GM23248 (cell line): Measurements from ENCODE around the gene TBC1D14. TPM values are rescaled to one million over a fixed set of nuclear protein-coding genes. Genes with fewer than 3 reads are reported as not detected.

Experiments
- DNase-seq: peaks from one replicate; pipeline ENCODE4 v3.0.0-alpha.2; 2015
- H2AFZ ChIP-seq: fragments of 200-600 bp; sonication (generic); 2 replicates; pipeline ENCODE4 v1.6.1; 2016; ENCODE audit warnings: antibody characterized with exemption
- H3F3A ChIP-seq: fragments of 200-600 bp; sonication (generic); 2 replicates; pipeline ENCODE4 v1.6.1; 2016; ENCODE audit warnings: mild to moderate bottlenecking, antibody characterized with exemption, mixed run types; ENCODE audit not compliant: insufficient read depth
- H3K27ac ChIP-seq: fragments of 200-600 bp; sonication (generic); 2 replicates; pipeline ENCODE4 v1.5.1; 2016; ENCODE audit warnings: mild to moderate bottlenecking
- H3K27me3 ChIP-seq: fragments of 200-600 bp; sonication (generic); replicated peaks from 2 replicates; pipeline ENCODE4 v1.6.1; 2016; ENCODE audit warnings: mild to moderate bottlenecking; ENCODE audit not compliant: insufficient read depth
- H3K36me3 ChIP-seq: fragments of 200-600 bp; sonication (generic); 2 replicates; pipeline ENCODE4 v1.6.1; 2016; ENCODE audit warnings: low read depth, mild to moderate bottlenecking
- H3K4me1 ChIP-seq: fragments of 200-600 bp; sonication (generic); 2 replicates; pipeline ENCODE4 v1.6.1; 2016; ENCODE audit warnings: mild to moderate bottlenecking; ENCODE audit not compliant: insufficient read depth
- H3K4me2 ChIP-seq: fragments of 200-600 bp; sonication (generic); one replicate; pipeline ENCODE4 v1.6.1; 2016; ENCODE audit warnings: mild to moderate bottlenecking; ENCODE audit not compliant: unreplicated experiment
- H3K4me3 ChIP-seq: fragments of 200-600 bp; sonication (generic); 2 replicates; pipeline ENCODE4 v1.5.1; 2016; ENCODE audit warnings: mild to moderate bottlenecking
- H3K79me2 ChIP-seq: fragments of 200-600 bp; sonication (generic); 2 replicates; pipeline ENCODE4 v1.6.1; 2016; ENCODE audit warnings: mild to moderate bottlenecking; ENCODE audit not compliant: insufficient read depth
- H3K9ac ChIP-seq: fragments of 200-600 bp; sonication (generic); 2 replicates; pipeline ENCODE4 v1.6.1; 2016; ENCODE audit warnings: mild to moderate bottlenecking
- H3K9me2 ChIP-seq: fragments of 200-600 bp; sonication (generic); 2 replicates; pipeline ENCODE4 v1.6.1; 2016; ENCODE audit warnings: mixed run types, mild to moderate bottlenecking, moderate library complexity; ENCODE audit not compliant: insufficient read depth
- H3K9me3 ChIP-seq: fragments of 200-600 bp; sonication (generic); one replicate; pipeline ENCODE4 v1.6.1; 2017; ENCODE audit warnings: low read depth
- H4K20me1 ChIP-seq: fragments of 200-600 bp; sonication (generic); 2 replicates; pipeline ENCODE4 v1.6.0; 2016; ENCODE audit not compliant: insufficient read depth
- EZH2 ChIP-seq: fragments of 200-600 bp; sonication (generic); IDR thresholded peaks from 2 replicates; pipeline ENCODE4 v1.6.1; 2018; ENCODE audit warnings: antibody characterized with exemption, mild to moderate bottlenecking; ENCODE audit not compliant: insufficient read depth, poor library complexity, severe bottlenecking
- EZH2phosphoT487 ChIP-seq: fragments of 200-600 bp; sonication (generic); IDR thresholded peaks from 2 replicates; pipeline ENCODE4 v1.6.1; 2018; ENCODE audit warnings: antibody characterized with exemption, moderate library complexity, mild to moderate bottlenecking, low read depth; ENCODE audit not compliant: insufficient read depth
- WGBS, 2 experiments: methylation state at CpG; one replicate each; pipeline ENCODE4 v1.1.6; 2015 to 2017; ENCODE audit warnings: low lambda C conversion rate in 2 of 2, low coverage in 1 of 2; ENCODE audit errors: missing lambda C conversion rate in 2 of 2; 5-methylcytosine and 5-hydroxymethylcytosine counted together
- in situ Hi-C: fragments of 300-500 bp; cut with MboI; formaldehyde crosslinking; loops from 2 replicates; pipeline ENCODE4 v1.15.0; 2020
- polyA plus RNA-seq: library from polyadenylated mRNA; unstranded; fragments of >200 nt; fragmentation: Nextera tagmentation; extraction: Ambion mirVana; gene quantifications from 2 replicates; pipeline ENCODE4 v1.2.1, GENCODE V29; 2016
- total RNA-seq: library from RNA; depleted of rRNA; stranded (reverse); fragments of >200 nt; shearing (Covaris generic); gene quantifications from 2 replicates; pipeline ENCODE4 v1.2.3, GENCODE V29; 2014

TBC1D14 gene
- total and polyA plus RNA-seq, 2 experiments from 2014 or later: 20.4 to 39.1 TPM

GRCh38 chr4:6900181-6900812 lies 9.3 kb upstream of the TBC1D14 start:
- Histone ChIP-seq H3K79me2 (no peaks in the 10 kb centered on the region), H3F3A (no peaks in the 10 kb centered on the region), H4K20me1 (no peaks in the 10 kb centered on the region), H3K36me3 (no peaks in the 10 kb centered on the region), H3K9me3 (no peaks in the 10 kb centered on the region), H3K4me2 (no peak overlapping the region), H3K27ac (no peak overlapping the region), H3K9ac (no peak overlapping the region), H3K4me1 (no peaks in the 10 kb centered on the region), H3K27me3 (no peaks in the 10 kb centered on the region), H2AFZ (no peak overlapping the region), H3K4me3 (no peak overlapping the region), H3K9me2 (no peaks in the 10 kb centered on the region)
- 69 to 74% methylated on average over 9 to 10 of the region's 10 CpGs for WGBS, 2 experiments
- no peak for TF ChIP-seq EZH2phosphoT487
- no peak for TF ChIP-seq EZH2
- no peak for DNase-seq
- in situ Hi-C loops: no loop called here

DNA sequence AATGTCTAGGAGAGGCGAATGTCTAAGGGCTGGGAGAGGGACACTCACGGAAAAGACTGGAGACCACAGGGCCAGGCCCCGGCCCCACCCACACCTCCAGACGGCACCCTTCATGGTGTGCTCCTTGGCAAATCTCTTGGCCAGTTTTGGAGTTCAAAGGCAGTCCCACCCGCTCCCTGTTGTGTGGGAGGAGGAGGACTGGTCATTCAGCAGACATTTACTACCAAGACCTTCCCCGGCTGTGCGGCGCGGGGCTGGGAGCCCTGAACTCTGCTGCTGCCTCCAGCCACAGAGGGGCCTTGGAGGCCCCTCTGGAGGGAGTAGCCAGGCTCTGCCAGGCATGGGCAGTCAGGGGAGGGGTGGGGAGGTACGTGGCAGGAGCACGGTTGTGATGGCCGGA lies 8.7 kb upstream of the TBC1D14 start:
- Histone ChIP-seq H3K27ac (no peak overlapping the region), H3K4me2 (no peak overlapping the region), H3K27me3 (no peaks in the 10 kb centered on the region), H3K36me3 (no peaks in the 10 kb centered on the region), H3K9ac (no peak overlapping the region), H3F3A (no peaks in the 10 kb centered on the region), H3K79me2 (no peaks in the 10 kb centered on the region), H3K4me3 (no peak overlapping the region), H3K4me1 (no peaks in the 10 kb centered on the region), H3K9me3 (no peaks in the 10 kb centered on the region), H2AFZ (no peak overlapping the region), H3K9me2 (no peaks in the 10 kb centered on the region), H4K20me1 (no peaks in the 10 kb centered on the region)
- in situ Hi-C loops: no loop called here
- DNase-seq: no peak
- 66 to 67% methylated on average over 10 to 12 of the region's 12 CpGs for WGBS, 2 experiments
- TF ChIP-seq EZH2: no peak
- no peak for TF ChIP-seq EZH2phosphoT487

GRCh38 chr4:6901669-6902317 lies 7.8 kb upstream of the TBC1D14 start:
- TF ChIP-seq EZH2phosphoT487 (no peak), EZH2 (no peak)
- no peak overlapping the region for H3K9ac ChIP-seq
- H3K36me3 ChIP-seq: no peaks in the 10 kb centered on the region
- no peak for DNase-seq
- no peak overlapping the region for H3K27ac ChIP-seq
- H3K4me2 ChIP-seq: no peak overlapping the region
- H3K9me2 ChIP-seq: no peaks in the 10 kb centered on the region
- no peaks in the 10 kb centered on the region for H3K79me2 ChIP-seq
- H4K20me1 ChIP-seq: no peaks in the 10 kb centered on the region
- H3K4me1 ChIP-seq: no peaks in the 10 kb centered on the region
- no peak overlapping the region for H3K4me3 ChIP-seq
- no peaks in the 10 kb centered on the region for H3K27me3 ChIP-seq
- in situ Hi-C loops: no loop called here
- H3K9me3 ChIP-seq: no peaks in the 10 kb centered on the region
- 57 to 58% methylated on average over 18 to 24 of the region's 24 CpGs for WGBS, 2 experiments
- H2AFZ ChIP-seq: no peak overlapping the region
- no peaks in the 10 kb centered on the region for H3F3A ChIP-seq

DNA sequence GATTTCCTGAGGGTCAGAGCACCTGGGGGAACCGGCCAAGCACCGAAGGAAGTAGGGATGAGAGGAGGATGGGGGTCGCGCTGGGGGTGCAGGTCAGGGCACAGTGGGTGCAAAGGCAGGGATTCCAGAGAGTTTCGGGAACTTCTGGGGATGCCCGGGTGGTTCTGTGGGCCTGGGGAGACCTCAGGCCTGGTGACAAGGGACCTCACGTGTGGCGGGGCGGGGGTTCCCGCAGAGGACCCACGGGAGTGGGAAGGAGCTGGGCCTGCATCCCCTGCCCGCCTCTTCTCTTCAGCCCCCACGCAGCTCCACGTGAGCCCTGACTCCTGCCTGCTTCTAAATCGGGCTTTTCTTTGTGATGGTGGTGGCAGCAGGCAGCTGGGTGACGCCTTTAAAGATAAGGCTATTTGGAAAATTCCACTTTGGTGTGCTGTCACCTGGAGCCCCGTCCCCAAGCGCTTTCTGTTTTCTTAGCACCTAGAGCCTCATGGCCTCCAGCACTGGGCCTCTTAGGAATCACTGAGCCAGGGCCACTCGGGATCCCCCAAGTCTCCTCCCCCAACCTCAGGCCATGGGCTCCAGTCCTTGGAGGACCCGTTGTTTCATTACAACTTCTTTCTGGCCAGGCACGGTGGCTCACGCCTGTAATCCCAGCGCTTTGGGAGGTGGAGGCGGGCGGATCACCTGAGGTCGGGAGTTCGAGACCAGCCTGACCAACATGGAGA lies 7.1 kb upstream of the TBC1D14 start:
- Histone ChIP-seq H3K27ac (no peak overlapping the region), H3K4me3 (no peak overlapping the region), H3K9ac (no peak overlapping the region), H3K79me2 (no peaks in the 10 kb centered on the region), H3K36me3 (no peaks in the 10 kb centered on the region), H3K9me2 (no peaks in the 10 kb centered on the region), H2AFZ (no peak overlapping the region), H3K9me3 (no peaks in the 10 kb centered on the region), H3K27me3 (no peaks in the 10 kb centered on the region), H3K4me1 (no peaks in the 10 kb centered on the region), H4K20me1 (no peaks in the 10 kb centered on the region), H3F3A (no peaks in the 10 kb centered on the region), H3K4me2 (no peak overlapping the region)
- DNase-seq: no peak
- 71 to 78% methylated on average over 22 to 27 of the region's 27 CpGs for WGBS, 2 experiments
- TF ChIP-seq EZH2phosphoT487: no peak
- no peak for TF ChIP-seq EZH2
- in situ Hi-C loops: no loop called here
